HG02588 (cell line): ENCODE results near the gene RPS25.
"Not testable (repeated sequence)": the region's sequence is repeated elsewhere in the genome, so short reads cannot be mapped to it uniquely, and the experiment has no call there.

Experiments used
- ATAC-seq: cut with Tn5 transposase; IDR thresholded peaks from one replicate; pipeline ENCODE4 v1.9.1; 2021; ENCODE audit warnings: mild to moderate bottlenecking, moderate library complexity; ENCODE audit not compliant: unreplicated experiment

RPS25 gene

DNA sequence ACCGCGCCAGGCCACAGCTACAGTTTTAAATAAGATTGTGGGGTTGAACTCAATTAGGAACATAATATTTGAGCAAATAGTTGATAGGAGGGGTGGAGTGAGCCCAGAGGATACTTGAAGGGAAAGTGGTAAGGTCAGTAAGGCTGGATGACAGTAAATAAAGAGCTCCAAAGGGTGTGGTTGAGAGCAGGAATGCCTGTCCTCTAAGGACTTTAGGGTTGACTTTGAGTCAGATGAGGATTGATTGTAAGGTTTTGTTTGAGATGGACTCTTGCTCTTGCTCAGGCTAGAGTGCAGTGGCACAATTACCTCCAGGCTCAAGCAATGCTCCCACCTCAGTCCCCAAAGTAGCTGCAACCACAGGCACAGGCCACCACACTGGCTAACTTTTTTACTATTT, 44.2 kb downstream of the RPS25 start:
- no peak for ATAC-seq

DNA sequence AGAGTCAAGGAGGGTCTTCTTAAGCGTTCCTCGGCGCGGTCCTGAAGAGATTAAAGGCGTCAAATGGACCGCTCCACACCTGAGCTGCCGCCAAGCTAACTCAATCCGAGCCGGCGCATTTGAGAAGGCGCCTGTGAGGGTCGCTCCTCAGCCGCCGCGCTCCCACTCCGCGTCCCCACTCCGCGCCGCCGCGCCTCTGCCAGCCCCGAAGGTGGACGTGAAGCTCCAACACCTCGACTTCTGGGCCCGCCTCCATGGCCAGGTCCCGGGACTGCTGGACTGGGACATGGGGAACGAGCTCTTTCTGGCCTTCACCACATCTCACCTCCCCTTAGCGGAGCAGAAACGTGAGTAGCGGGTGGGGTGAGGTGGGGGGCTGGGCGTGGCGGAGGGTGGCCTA, 46.5 kb downstream of the RPS25 start, which contains the start of gene FOXR1:
Gene FOXR1 (plus strand): TSS at position 116 of the 400 bp plus-strand sequence. CDS start 171 bp downstream, at position 287.
- ATAC-seq = no peak

DNA sequence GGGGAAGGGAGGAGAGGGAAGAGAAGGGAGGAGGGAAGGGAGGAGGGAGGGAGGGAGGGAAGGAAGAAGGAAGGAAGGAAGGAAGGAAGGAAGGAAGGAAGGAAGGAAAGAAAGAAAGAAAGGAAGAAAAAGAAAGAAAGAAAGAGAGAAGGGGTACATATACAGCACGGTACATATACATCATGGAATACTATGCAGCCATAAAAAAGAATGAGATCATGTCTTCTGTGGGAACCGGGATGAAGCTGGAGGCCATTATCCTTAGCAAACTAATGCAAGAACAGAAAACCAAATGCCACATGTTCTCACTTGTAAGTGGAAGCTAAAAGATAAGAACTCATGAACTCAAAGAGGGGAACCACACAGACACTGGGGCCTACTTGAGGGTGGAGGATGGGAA, 48.6 kb downstream of the RPS25 start:
- not testable (repeated sequence) for ATAC-seq
